OCI-LY1 (cell line): Measurements from ENCODE around the gene SLCO2A1.

Source experiments
- EZH2 ChIP-seq: fragments of 200-600 bp; sonication (generic), shearing (Covaris generic); IDR thresholded peaks from 2 replicates; pipeline ENCODE4 v1.8.0; 2017; ENCODE audit warnings: borderline replicate concordance, mixed run types, mild to moderate bottlenecking, antibody characterized with exemption, low read length, moderate library complexity, mixed read lengths
- TF ChIP-seq, protein P1 (sequence below): fragments of 200-600 bp; sonication (generic), shearing (Covaris generic); IDR thresholded peaks from 2 replicates; pipeline ENCODE4 v1.5.1; 2017; ENCODE audit warnings: mild to moderate bottlenecking, antibody characterized with exemption, low read length, moderate library complexity, mixed read lengths

DNA sequence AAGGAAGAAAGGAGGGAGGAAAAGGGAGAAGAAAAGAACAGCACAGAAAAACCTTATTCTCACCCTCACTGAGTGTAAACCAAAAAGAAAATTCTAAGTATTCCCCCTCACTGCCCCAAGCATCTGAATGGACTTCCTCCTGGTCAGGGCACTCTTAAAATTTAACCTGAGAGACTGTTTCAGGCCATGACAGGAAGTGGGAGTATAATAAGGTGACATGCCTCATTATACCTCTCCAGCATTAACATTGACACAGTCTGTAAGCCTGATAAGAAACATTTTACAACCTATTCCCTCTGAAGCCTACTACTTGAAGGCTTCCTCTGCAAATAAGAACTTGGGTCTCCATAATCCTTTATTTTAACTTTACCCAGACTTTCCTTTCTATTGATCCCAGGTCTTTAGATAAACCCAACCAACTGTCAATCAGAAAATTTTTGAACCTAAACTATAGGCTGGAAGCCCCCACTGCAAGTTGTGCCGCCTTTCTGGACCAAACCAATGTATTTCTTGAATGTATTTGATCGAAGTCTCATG, 41.7 kb downstream of the SLCO2A1 start:
- TF ChIP-seq, protein P1, sequence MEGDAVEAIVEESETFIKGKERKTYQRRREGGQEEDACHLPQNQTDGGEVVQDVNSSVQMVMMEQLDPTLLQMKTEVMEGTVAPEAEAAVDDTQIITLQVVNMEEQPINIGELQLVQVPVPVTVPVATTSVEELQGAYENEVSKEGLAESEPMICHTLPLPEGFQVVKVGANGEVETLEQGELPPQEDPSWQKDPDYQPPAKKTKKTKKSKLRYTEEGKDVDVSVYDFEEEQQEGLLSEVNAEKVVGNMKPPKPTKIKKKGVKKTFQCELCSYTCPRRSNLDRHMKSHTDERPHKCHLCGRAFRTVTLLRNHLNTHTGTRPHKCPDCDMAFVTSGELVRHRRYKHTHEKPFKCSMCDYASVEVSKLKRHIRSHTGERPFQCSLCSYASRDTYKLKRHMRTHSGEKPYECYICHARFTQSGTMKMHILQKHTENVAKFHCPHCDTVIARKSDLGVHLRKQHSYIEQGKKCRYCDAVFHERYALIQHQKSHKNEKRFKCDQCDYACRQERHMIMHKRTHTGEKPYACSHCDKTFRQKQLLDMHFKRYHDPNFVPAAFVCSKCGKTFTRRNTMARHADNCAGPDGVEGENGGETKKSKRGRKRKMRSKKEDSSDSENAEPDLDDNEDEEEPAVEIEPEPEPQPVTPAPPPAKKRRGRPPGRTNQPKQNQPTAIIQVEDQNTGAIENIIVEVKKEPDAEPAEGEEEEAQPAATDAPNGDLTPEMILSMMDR: no peak
- TF ChIP-seq EZH2: no peak
